ENCODE results near the gene ACKR1. TPM values are rescaled to one million over a fixed set of nuclear protein-coding genes. Genes with fewer than 3 reads are reported as not detected.

Gene ACKR1
- total and polyA plus RNA-seq, 2 donors (not counting 3 experiments of a cell fraction or from before 2014, with no cell fraction given) = 0.15 to 1.3 TPM

DNA sequence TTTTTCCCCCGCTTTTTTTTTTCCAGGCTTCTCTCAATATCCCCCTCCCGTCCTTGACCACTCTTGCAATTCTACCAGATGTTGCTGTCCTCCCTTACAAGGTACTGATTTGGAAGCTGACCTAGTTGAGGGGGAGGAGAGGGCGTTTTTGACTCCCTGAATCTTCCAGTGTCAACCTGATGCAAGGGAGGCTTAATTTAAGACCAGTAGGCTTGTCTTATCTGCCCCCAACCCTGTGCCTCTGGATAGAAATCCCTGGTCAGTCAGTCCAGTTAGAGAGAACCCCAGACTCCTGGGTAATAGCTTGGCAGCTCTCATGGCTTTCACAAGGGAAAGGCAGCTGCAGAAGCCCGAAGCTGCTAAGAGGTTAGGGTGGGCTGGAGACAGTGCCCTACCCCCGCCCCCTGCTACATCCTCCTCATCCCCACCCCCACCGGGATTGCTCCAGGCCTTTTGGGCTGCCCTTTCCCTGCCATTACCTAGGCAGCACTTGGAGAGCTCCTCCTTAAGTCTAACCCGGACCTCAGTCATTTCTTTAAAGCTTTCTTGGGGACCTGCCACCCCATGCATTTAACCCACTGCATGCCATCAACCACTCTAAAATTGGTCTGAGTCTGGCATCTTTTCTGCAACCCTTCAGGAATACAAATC lies 3.6 kb downstream of the ACKR1 start:
- dilution Hi-C loops (cut with MboI; ENCODE audit: extremely low pct_ligation_motif_present, low sequenced_read_pairs) (no loop called here), intact Hi-C loops (cut with micrococcal nuclease) (no loop called here)
- H3K9ac ChIP-seq (replicated peaks; ENCODE audit: extremely low read depth, insufficient read depth, low read length) = no peak overlapping the region
- H3K79me2 ChIP-seq (ENCODE audit: control insufficient read depth, insufficient read depth, low read length) = no peaks in the 10 kb centered on the region
- no peak overlapping the region for H3K27ac ChIP-seq (ENCODE audit: insufficient read depth, low read depth, low read length)
- no peak overlapping the region for H2AFZ ChIP-seq (ENCODE audit: low read depth, low read length)
- H3K4me3 ChIP-seq (replicated peaks in 1 of 3; ENCODE audit: insufficient read depth in 1 of 3, low read depth in 1 of 3, low read length in 3 of 3) = no peak overlapping the region
- peaks cover 0 to 2% of the 10 kb centered on the region in 2 experiments for H3K27me3 ChIP-seq (ENCODE audit: control insufficient read depth in 2 of 2, insufficient read depth in 2 of 2, low read length in 2 of 2)
- H3K9me3 ChIP-seq (replicated peaks; ENCODE audit: control insufficient read depth, insufficient read depth, low read length) = no peaks in the 10 kb centered on the region
- no TSS peak for BruUV-seq (replicated peaks)
- ChIA-PET CTCF (interaction anchor here (0.7 to 1.8 kb wide), 10 partner anchors 10 to 683 kb away, joined by 3 to 22 read pairs (median 4); no protein-coding TSS in a partner anchor), POLR2A (no interaction called here)
- DNase-seq (ENCODE audit: low read depth, low spot score) = no peak
- no peaks in the 10 kb centered on the region for H3K9me1 ChIP-seq (replicated peaks; ENCODE audit: control insufficient read depth, extremely low read depth, insufficient read depth, low read length)
- no peaks in the 10 kb centered on the region for H4K20me1 ChIP-seq (replicated peaks; ENCODE audit: control insufficient read depth, extremely low read depth, insufficient read depth, low read length)
- peaks cover 12% of the 10 kb centered on the region for H3K4me1 ChIP-seq (ENCODE audit: control insufficient read depth, extremely low read depth, insufficient read depth, low read length)
- FAIRE-seq = no peak
- no peaks in the 10 kb centered on the region for H3K36me3 ChIP-seq (ENCODE audit: control insufficient read depth in 2 of 2, extremely low read depth in 1 of 2, insufficient read depth in 2 of 2, low read length in 2 of 2)
- no peak overlapping the region for H3K4me2 ChIP-seq (ENCODE audit: insufficient read depth, low read length)
- TF ChIP-seq MYC (IDR thresholded peaks at IDR 0.05; ENCODE audit: low read depth, low read length) (no peak), POLR2AphosphoS5 (IDR thresholded peaks at IDR 0.05; ENCODE audit: insufficient read depth, low read depth, low read length) (no peak)

- H3K4me2 ChIP-seq (ENCODE audit: insufficient read depth, low read length) = no peak overlapping the region
- FAIRE-seq (no peak), DNase-seq (ENCODE audit: low read depth, low spot score) (no peak)
- dilution Hi-C loops (cut with MboI; ENCODE audit: extremely low pct_ligation_motif_present, low sequenced_read_pairs) = no loop called here
- intact Hi-C loops (cut with micrococcal nuclease) = no loop called here
- no peak overlapping the region for H3K9ac ChIP-seq (replicated peaks; ENCODE audit: extremely low read depth, insufficient read depth, low read length)
- H2AFZ ChIP-seq (ENCODE audit: low read depth, low read length) = no peak overlapping the region
- H3K4me1 ChIP-seq (ENCODE audit: control insufficient read depth, extremely low read depth, insufficient read depth, low read length) = peaks cover 12% of the 10 kb centered on the region
- ChIA-PET CTCF (interaction anchor here (0.7 to 6.4 kb wide), 12 partner anchors 11 to 682 kb away, joined by 3 to 61 read pairs (median 6); no protein-coding TSS in a partner anchor), POLR2A (no interaction called here)
- no peaks in the 10 kb centered on the region for H3K9me1 ChIP-seq (replicated peaks; ENCODE audit: control insufficient read depth, extremely low read depth, insufficient read depth, low read length)
- no peak overlapping the region for H3K4me3 ChIP-seq (replicated peaks in 1 of 3; ENCODE audit: insufficient read depth in 1 of 3, low read depth in 1 of 3, low read length in 3 of 3)
- no peaks in the 10 kb centered on the region for H3K79me2 ChIP-seq (ENCODE audit: control insufficient read depth, insufficient read depth, low read length)
- no peaks in the 10 kb centered on the region for H4K20me1 ChIP-seq (replicated peaks; ENCODE audit: control insufficient read depth, extremely low read depth, insufficient read depth, low read length)
- no peaks in the 10 kb centered on the region for H3K9me3 ChIP-seq (replicated peaks; ENCODE audit: control insufficient read depth, insufficient read depth, low read length)
- peaks cover 0 to 2% of the 10 kb centered on the region in 2 experiments for H3K27me3 ChIP-seq (ENCODE audit: control insufficient read depth in 2 of 2, insufficient read depth in 2 of 2, low read length in 2 of 2)
- BruUV-seq (replicated peaks) = no TSS peak
- no peak for TF ChIP-seq CTCF (IDR thresholded peaks at IDR 0.05; ENCODE audit: extremely low read depth in 1 of 2, insufficient read depth in 1 of 2, low read depth in 1 of 2, low read length in 2 of 2)
- no peak for TF ChIP-seq MYC (IDR thresholded peaks at IDR 0.05; ENCODE audit: low read depth, low read length)
- TF ChIP-seq FOS (IDR thresholded peaks at IDR 0.05; ENCODE audit: borderline replicate concordance, insufficient read depth, low read length) = no peak
- no peak for TF ChIP-seq EZH2 (IDR thresholded peaks at IDR 0.05; ENCODE audit: borderline replicate concordance, low read depth, low read length, severe bottlenecking)
- TF ChIP-seq POLR2A (IDR thresholded peaks at IDR 0.05; ENCODE audit: low read depth, low read length) = no peak
- no peak for TF ChIP-seq GATA2 (IDR thresholded peaks at IDR 0.05; ENCODE audit: insufficient read depth, insufficient read length, low read depth, low read length)
- TF ChIP-seq POLR2AphosphoS5 (IDR thresholded peaks at IDR 0.05; ENCODE audit: insufficient read depth, low read depth, low read length) = no peak
- no peak for TF ChIP-seq JUN (IDR thresholded peaks at IDR 0.05; ENCODE audit: borderline replicate concordance, insufficient read depth, insufficient read length, low read depth)
- TF ChIP-seq MAX (IDR thresholded peaks at IDR 0.05; ENCODE audit: insufficient read depth, insufficient read length) = no peak
- no peaks in the 10 kb centered on the region for H3K36me3 ChIP-seq (ENCODE audit: control insufficient read depth in 2 of 2, extremely low read depth in 1 of 2, insufficient read depth in 2 of 2, low read length in 2 of 2)
- H3K27ac ChIP-seq (ENCODE audit: insufficient read depth, low read depth, low read length) = no peak overlapping the region
Observed at GRCh38 chr1:159209061-159209460, 4.4 kb downstream of the ACKR1 start.

All from endothelial cell of umbilical vein (primary cell).